ENCODE results near the gene ZCCHC9. TPM values are rescaled to one million over a fixed set of nuclear protein-coding genes. Genes with fewer than 3 reads are reported as not detected.

The ZCCHC9 gene
- polyA plus RNA-seq, 1 donor from 2014 or later: 31.8 TPM

GRCh38 chr5:81326554-81326953 lies 25.2 kb downstream of the ZCCHC9 start:
- H2AFZ ChIP-seq (ENCODE audit: low read depth, low read length): no peak overlapping the region

GRCh38 chr5:81334304-81335061 lies 33.1 kb downstream of the ZCCHC9 start:
- H3K27me3 ChIP-seq (ENCODE audit: insufficient read depth, low read depth, low read length): no peaks in the 10 kb centered on the region
- no peaks in the 10 kb centered on the region for H3K9me3 ChIP-seq (ENCODE audit: low read length)
- no peak overlapping the region for H3K4me2 ChIP-seq (ENCODE audit: low read length)
- H3K9ac ChIP-seq (ENCODE audit: low read length): no peak overlapping the region
- H2AFZ ChIP-seq (ENCODE audit: low read depth, low read length): no peak overlapping the region
- no peak overlapping the region for H3K27ac ChIP-seq (ENCODE audit: low read length)
- TF ChIP-seq EZH2 (IDR thresholded peaks at IDR 0.05; ENCODE audit: borderline replicate concordance, insufficient read depth, low read length, poor library complexity, severe bottlenecking) (no peak), RAD21 (conservative IDR thresholded peaks at IDR 0.05) (no peak), POLR2AphosphoS5 (IDR thresholded peaks at IDR 0.05) (no peak), TAF1 (IDR thresholded peaks at IDR 0.05; ENCODE audit: low read depth) (no peak), EP300 (conservative IDR thresholded peaks at IDR 0.05; ENCODE audit: poor library complexity, severe bottlenecking) (no peak), SMC3 (conservative IDR thresholded peaks at IDR 0.05; ENCODE audit: poor library complexity) (no peak), MXI1 (conservative IDR thresholded peaks at IDR 0.05; ENCODE audit: poor library complexity, severe bottlenecking) (no peak)
- TF ChIP-seq, protein P1, sequence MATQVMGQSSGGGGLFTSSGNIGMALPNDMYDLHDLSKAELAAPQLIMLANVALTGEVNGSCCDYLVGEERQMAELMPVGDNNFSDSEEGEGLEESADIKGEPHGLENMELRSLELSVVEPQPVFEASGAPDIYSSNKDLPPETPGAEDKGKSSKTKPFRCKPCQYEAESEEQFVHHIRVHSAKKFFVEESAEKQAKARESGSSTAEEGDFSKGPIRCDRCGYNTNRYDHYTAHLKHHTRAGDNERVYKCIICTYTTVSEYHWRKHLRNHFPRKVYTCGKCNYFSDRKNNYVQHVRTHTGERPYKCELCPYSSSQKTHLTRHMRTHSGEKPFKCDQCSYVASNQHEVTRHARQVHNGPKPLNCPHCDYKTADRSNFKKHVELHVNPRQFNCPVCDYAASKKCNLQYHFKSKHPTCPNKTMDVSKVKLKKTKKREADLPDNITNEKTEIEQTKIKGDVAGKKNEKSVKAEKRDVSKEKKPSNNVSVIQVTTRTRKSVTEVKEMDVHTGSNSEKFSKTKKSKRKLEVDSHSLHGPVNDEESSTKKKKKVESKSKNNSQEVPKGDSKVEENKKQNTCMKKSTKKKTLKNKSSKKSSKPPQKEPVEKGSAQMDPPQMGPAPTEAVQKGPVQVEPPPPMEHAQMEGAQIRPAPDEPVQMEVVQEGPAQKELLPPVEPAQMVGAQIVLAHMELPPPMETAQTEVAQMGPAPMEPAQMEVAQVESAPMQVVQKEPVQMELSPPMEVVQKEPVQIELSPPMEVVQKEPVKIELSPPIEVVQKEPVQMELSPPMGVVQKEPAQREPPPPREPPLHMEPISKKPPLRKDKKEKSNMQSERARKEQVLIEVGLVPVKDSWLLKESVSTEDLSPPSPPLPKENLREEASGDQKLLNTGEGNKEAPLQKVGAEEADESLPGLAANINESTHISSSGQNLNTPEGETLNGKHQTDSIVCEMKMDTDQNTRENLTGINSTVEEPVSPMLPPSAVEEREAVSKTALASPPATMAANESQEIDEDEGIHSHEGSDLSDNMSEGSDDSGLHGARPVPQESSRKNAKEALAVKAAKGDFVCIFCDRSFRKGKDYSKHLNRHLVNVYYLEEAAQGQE (IDR thresholded peaks at IDR 0.05; ENCODE audit: borderline replicate concordance): no peak
- TF ChIP-seq, protein P2, sequence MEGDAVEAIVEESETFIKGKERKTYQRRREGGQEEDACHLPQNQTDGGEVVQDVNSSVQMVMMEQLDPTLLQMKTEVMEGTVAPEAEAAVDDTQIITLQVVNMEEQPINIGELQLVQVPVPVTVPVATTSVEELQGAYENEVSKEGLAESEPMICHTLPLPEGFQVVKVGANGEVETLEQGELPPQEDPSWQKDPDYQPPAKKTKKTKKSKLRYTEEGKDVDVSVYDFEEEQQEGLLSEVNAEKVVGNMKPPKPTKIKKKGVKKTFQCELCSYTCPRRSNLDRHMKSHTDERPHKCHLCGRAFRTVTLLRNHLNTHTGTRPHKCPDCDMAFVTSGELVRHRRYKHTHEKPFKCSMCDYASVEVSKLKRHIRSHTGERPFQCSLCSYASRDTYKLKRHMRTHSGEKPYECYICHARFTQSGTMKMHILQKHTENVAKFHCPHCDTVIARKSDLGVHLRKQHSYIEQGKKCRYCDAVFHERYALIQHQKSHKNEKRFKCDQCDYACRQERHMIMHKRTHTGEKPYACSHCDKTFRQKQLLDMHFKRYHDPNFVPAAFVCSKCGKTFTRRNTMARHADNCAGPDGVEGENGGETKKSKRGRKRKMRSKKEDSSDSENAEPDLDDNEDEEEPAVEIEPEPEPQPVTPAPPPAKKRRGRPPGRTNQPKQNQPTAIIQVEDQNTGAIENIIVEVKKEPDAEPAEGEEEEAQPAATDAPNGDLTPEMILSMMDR (IDR thresholded peaks at IDR 0.05; ENCODE audit: poor library complexity, severe bottlenecking): no peak
- no peaks in the 10 kb centered on the region for H3F3A ChIP-seq (ENCODE audit: insufficient read depth, low read length, poor library complexity, severe bottlenecking)
- H3K36me3 ChIP-seq (ENCODE audit: insufficient read depth, low read length): no peaks in the 10 kb centered on the region
- H3K79me2 ChIP-seq (replicated peaks; ENCODE audit: insufficient read depth, low read length): no peaks in the 10 kb centered on the region
- no peak overlapping the region for H3K4me3 ChIP-seq (ENCODE audit: low read length)
- no peaks in the 10 kb centered on the region for H3K9me2 ChIP-seq (ENCODE audit: insufficient read depth, low read length)
- H4K20me1 ChIP-seq (ENCODE audit: insufficient read depth): no peaks in the 10 kb centered on the region

More at GRCh38 chr5:81326554-81326953, 25.2 kb downstream of the ZCCHC9 start:
- Histone ChIP-seq H4K20me1 (ENCODE audit: insufficient read depth) (no peaks in the 10 kb centered on the region), H3K9me2 (ENCODE audit: insufficient read depth, low read length) (no peaks in the 10 kb centered on the region), H3K4me3 (ENCODE audit: low read length) (no peak overlapping the region), H3K4me2 (ENCODE audit: low read length) (no peak overlapping the region), H3K27me3 (ENCODE audit: insufficient read depth, low read depth, low read length) (no peaks in the 10 kb centered on the region), H3K79me2 (replicated peaks; ENCODE audit: insufficient read depth, low read length) (no peaks in the 10 kb centered on the region), H3K27ac (ENCODE audit: low read length) (no peak overlapping the region), H3K9ac (ENCODE audit: low read length) (no peak overlapping the region), H3K9me3 (ENCODE audit: low read length) (no peaks in the 10 kb centered on the region), H3F3A (ENCODE audit: insufficient read depth, low read length, poor library complexity, severe bottlenecking) (no peaks in the 10 kb centered on the region), H3K36me3 (ENCODE audit: insufficient read depth, low read length) (no peaks in the 10 kb centered on the region)
- TF ChIP-seq, protein P2 (IDR thresholded peaks at IDR 0.05; ENCODE audit: poor library complexity, severe bottlenecking): no peak
- TF ChIP-seq, protein P1 (IDR thresholded peaks at IDR 0.05; ENCODE audit: borderline replicate concordance): no peak
- no peak for TF ChIP-seq EZH2 (IDR thresholded peaks at IDR 0.05; ENCODE audit: borderline replicate concordance, insufficient read depth, low read length, poor library complexity, severe bottlenecking)
- no peak for TF ChIP-seq RAD21 (conservative IDR thresholded peaks at IDR 0.05)
- no peak for TF ChIP-seq EP300 (conservative IDR thresholded peaks at IDR 0.05; ENCODE audit: poor library complexity, severe bottlenecking)
- no peak for TF ChIP-seq SMC3 (conservative IDR thresholded peaks at IDR 0.05; ENCODE audit: poor library complexity)
- no peak for TF ChIP-seq TAF1 (IDR thresholded peaks at IDR 0.05; ENCODE audit: low read depth)
- TF ChIP-seq MXI1 (conservative IDR thresholded peaks at IDR 0.05; ENCODE audit: poor library complexity, severe bottlenecking): no peak
- no peak for TF ChIP-seq POLR2AphosphoS5 (IDR thresholded peaks at IDR 0.05)

Measured in neural cell (in vitro differentiated cells).